Mesenchymal stem cell (in vitro differentiated cells and primary cell): ENCODE measurements around the gene PARK7.

Experiments
- DNase-seq: peaks from one replicate; pipeline ENCODE4 v3.0.0-alpha.2; 2013
- H2AFZ ChIP-seq: one replicate; pipeline ENCODE4 v1.6.1; 2013; ENCODE audit warnings: low read depth, mild to moderate bottlenecking, control low read depth, inconsistent platforms, low read length, moderate library complexity
- H2AK5ac ChIP-seq: 2 replicates; pipeline ENCODE4 v1.6.1; 2013; ENCODE audit warnings: low read length, moderate library complexity, mild to moderate bottlenecking, inconsistent platforms; ENCODE audit not compliant: severe bottlenecking
- H2BK120ac ChIP-seq: one replicate; pipeline ENCODE4 v1.6.1; 2013; ENCODE audit warnings: low read depth, mild to moderate bottlenecking, inconsistent platforms, low read length, moderate library complexity
- H2BK12ac ChIP-seq, 2 experiments: one replicate each; pipeline ENCODE4 v1.6.1; 2013; ENCODE audit warnings: inconsistent platforms in 2 of 2, low read length in 2 of 2, mild to moderate bottlenecking in 2 of 2, moderate library complexity in 2 of 2, control low read depth in 1 of 2
- H2BK15ac ChIP-seq: one replicate; pipeline ENCODE4 v1.6.1; 2013; ENCODE audit warnings: mild to moderate bottlenecking, low read depth, inconsistent platforms; ENCODE audit not compliant: poor library complexity, severe bottlenecking
- H2BK5ac ChIP-seq: 2 replicates; pipeline ENCODE4 v1.6.1; 2013; ENCODE audit warnings: low read depth, mild to moderate bottlenecking, low read length, control low read depth, inconsistent platforms; ENCODE audit not compliant: poor library complexity, severe bottlenecking
- H3K14ac ChIP-seq, 2 experiments: one replicate each; pipeline ENCODE4 v1.6.1; 2013; ENCODE audit warnings: inconsistent platforms in 2 of 2, low read length in 2 of 2, control low read depth in 1 of 2, mild to moderate bottlenecking in 1 of 2, moderate library complexity in 1 of 2
- H3K18ac ChIP-seq, 2 experiments: one replicate each; pipeline ENCODE4 v1.6.1; 2013; ENCODE audit warnings: inconsistent platforms in 2 of 2, low read length in 2 of 2, control low read depth in 1 of 2, low read depth in 1 of 2, mild to moderate bottlenecking in 1 of 2
- H3K23ac ChIP-seq, 2 experiments: one replicate each; pipeline ENCODE4 v1.6.1; 2013; ENCODE audit warnings: inconsistent platforms in 2 of 2, low read length in 2 of 2, mild to moderate bottlenecking in 2 of 2, moderate library complexity in 2 of 2, control low read depth in 1 of 2
- H3K27ac ChIP-seq: 2 replicates; pipeline ENCODE4 v1.5.1; 2013; ENCODE audit warnings: mild to moderate bottlenecking, moderate library complexity, low read length, control low read depth, inconsistent platforms; ENCODE audit not compliant: poor library complexity, severe bottlenecking
- H3K27me3 ChIP-seq, 2 experiments: 2 replicates each; pipeline versions ENCODE4 v1.6.1 to v1.7.0; 2013; ENCODE audit warnings: low read length in 2 of 2, mild to moderate bottlenecking in 2 of 2, moderate library complexity in 2 of 2, control low read depth in 1 of 2, inconsistent platforms in 1 of 2; ENCODE audit not compliant: control insufficient read depth in 1 of 2, insufficient read depth in 1 of 2
- H3K36me3 ChIP-seq, 2 experiments: 2 replicates each; pipeline versions ENCODE4 v1.6.1 to v1.7.0; 2013; ENCODE audit warnings: low read length in 2 of 2, control low read depth in 1 of 2, inconsistent platforms in 1 of 2, low read depth in 1 of 2, mild to moderate bottlenecking in 1 of 2; ENCODE audit not compliant: insufficient read depth in 2 of 2, control insufficient read depth in 1 of 2
- H3K4ac ChIP-seq, 2 experiments: one replicate each; pipeline ENCODE4 v1.6.1; 2013; ENCODE audit warnings: inconsistent platforms in 2 of 2, low read length in 2 of 2, mild to moderate bottlenecking in 2 of 2, moderate library complexity in 2 of 2, control low read depth in 1 of 2, low read depth in 1 of 2
- H3K4me1 ChIP-seq: 2 replicates; pipeline ENCODE4 v1.6.1; 2013; ENCODE audit warnings: low read depth, low read length, control low read depth; ENCODE audit not compliant: control insufficient read depth, insufficient read depth
- H3K4me2 ChIP-seq: 2 replicates; pipeline ENCODE4 v1.6.1; 2013; ENCODE audit warnings: low read length, mild to moderate bottlenecking, inconsistent platforms; ENCODE audit not compliant: poor library complexity, severe bottlenecking
- H3K4me3 ChIP-seq, 2 experiments: 2 replicates each; pipeline versions ENCODE4 v1.5.1 to v1.7.0; 2013; ENCODE audit warnings: low read length in 2 of 2, mild to moderate bottlenecking in 2 of 2, control low read depth in 1 of 2, low read depth in 1 of 2; ENCODE audit not compliant: insufficient read depth in 1 of 2
- H3K79me1 ChIP-seq: replicated peaks from 2 replicates; pipeline ENCODE4 v1.6.1; 2013; ENCODE audit warnings: mild to moderate bottlenecking, control low read depth, low read length, inconsistent platforms; ENCODE audit not compliant: poor library complexity, severe bottlenecking
- H3K9ac ChIP-seq: 2 replicates; pipeline ENCODE4 v1.7.0; 2013; ENCODE audit warnings: mild to moderate bottlenecking, low read length, moderate library complexity
- H3K9me3 ChIP-seq: 2 replicates; pipeline ENCODE4 v1.7.0; 2013; ENCODE audit warnings: mild to moderate bottlenecking, low read length; ENCODE audit not compliant: control insufficient read depth
- H4K8ac ChIP-seq: one replicate; pipeline ENCODE4 v1.6.1; 2013; ENCODE audit warnings: inconsistent platforms, mild to moderate bottlenecking, low read length, moderate library complexity
- H4K91ac ChIP-seq: one replicate; pipeline ENCODE4 v1.6.1; 2013; ENCODE audit warnings: mild to moderate bottlenecking, low read length, inconsistent platforms
- WGBS: methylation state at CpG from one replicate; pipeline ENCODE4 v1.1.7; 2013; ENCODE audit warnings: mixed read lengths; 5-methylcytosine and 5-hydroxymethylcytosine counted together

Gene PARK7

DNA sequence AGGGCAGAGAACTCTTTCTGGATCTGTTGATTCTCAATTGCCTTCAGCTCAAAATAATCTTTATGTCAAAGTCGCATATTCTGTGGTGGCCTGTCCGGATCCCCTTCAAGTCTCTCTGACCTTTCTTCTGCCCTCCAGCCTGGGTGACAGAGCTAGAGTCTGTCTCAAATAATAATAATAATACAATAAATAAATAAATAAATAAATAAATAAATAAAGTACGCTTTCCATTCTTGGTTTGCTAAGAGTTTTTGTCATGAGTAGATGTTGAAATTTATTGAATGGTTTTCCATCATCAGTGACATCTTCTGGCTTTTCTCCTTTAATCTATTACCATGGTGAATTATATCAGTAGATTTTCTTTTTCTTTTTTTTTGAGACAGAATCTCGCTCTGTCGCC lies 33.9 kb downstream of the PARK7 start:
- H2AFZ ChIP-seq: no peak overlapping the region
- no peak overlapping the region for H3K4me2 ChIP-seq
- no peak overlapping the region for H2BK120ac ChIP-seq
- H2BK15ac ChIP-seq: no peak overlapping the region
- H3K79me1 ChIP-seq: no peaks in the 10 kb centered on the region
- H3K36me3 ChIP-seq: peaks cover 0 to 3% of the 10 kb centered on the region in 2 experiments
- WGBS: no CpG with 5 or more reads among the region's 5 CpGs
- peaks cover 6% of the 10 kb centered on the region for H3K4me1 ChIP-seq
- no peak overlapping the region for H4K91ac ChIP-seq
- no peak overlapping the region for H3K18ac ChIP-seq
- H2BK12ac ChIP-seq: no peak overlapping the region
- no peak overlapping the region for H3K4ac ChIP-seq
- H4K8ac ChIP-seq: no peak overlapping the region
- no peaks in the 10 kb centered on the region for H3K9me3 ChIP-seq
- no peak overlapping the region for H3K23ac ChIP-seq
- no peak overlapping the region for H3K4me3 ChIP-seq
- no peak overlapping the region for H2BK5ac ChIP-seq
- H3K27me3 ChIP-seq: no peaks in the 10 kb centered on the region
- H3K9ac ChIP-seq: no peak overlapping the region
- no peak overlapping the region for H3K14ac ChIP-seq
- H2AK5ac ChIP-seq: no peak overlapping the region
- DNase-seq: no peak
- H3K27ac ChIP-seq: no peak overlapping the region

DNA sequence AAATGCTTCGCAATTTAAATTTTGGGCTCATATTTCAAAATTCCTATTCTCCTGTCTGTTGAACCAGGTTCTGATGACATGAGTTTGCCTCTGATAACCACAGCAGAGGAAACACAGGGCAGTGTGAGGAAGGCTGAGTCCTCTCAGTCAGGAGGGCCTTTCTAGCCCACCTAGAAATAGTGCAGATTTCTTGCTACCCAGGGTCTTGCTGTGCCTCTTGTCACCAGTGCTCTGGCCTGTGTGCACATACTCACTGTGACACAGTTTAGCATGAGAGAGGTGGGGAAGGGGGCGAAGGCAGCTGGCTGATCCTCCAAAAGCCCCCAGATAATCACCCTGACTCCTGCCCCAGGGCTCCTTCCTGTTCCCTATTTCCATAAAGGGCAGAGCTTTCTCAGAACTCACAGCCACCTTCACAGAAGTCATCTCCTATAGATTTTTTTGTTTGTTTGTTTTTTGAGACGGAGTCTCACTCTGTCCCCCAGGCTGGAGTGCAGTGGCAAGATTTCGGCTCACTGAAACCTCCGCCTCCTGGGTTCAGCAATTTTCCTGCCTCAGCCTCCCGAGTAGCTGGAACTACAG lies 40.9 kb downstream of the PARK7 start:
- 91% methylated on average over 6 of the region's 6 CpGs for WGBS
- no peak overlapping the region for H3K9ac ChIP-seq
- no peak overlapping the region for H2BK5ac ChIP-seq
- H3K4me2 ChIP-seq: no peak overlapping the region
- H3K9me3 ChIP-seq: no peaks in the 10 kb centered on the region
- peak overlapping the region in 1 of 2 experiments; percentile 90 for H2BK12ac ChIP-seq
- H3K14ac ChIP-seq: no peak overlapping the region
- H3K27ac ChIP-seq: no peak overlapping the region
- no peak overlapping the region for H3K23ac ChIP-seq
- peak overlapping the region in 1 of 2 experiments; percentile 22 for H3K4ac ChIP-seq
- H3K4me3 ChIP-seq: no peak overlapping the region
- no peak overlapping the region for H2AFZ ChIP-seq
- H2AK5ac ChIP-seq: peak overlapping the region; percentile 55
- H2BK15ac ChIP-seq: no peak overlapping the region
- H3K27me3 ChIP-seq: no peaks in the 10 kb centered on the region
- no peaks in the 10 kb centered on the region for H3K36me3 ChIP-seq
- peaks cover 16% of the 10 kb centered on the region for H3K4me1 ChIP-seq
- no peak overlapping the region for H2BK120ac ChIP-seq
- peak overlapping the region; percentile 44 for H4K91ac ChIP-seq
- DNase-seq: no peak
- peaks cover 1% of the 10 kb centered on the region for H3K79me1 ChIP-seq
- no peak overlapping the region for H4K8ac ChIP-seq
- peak overlapping the region; percentile 30 to 46 for H3K18ac ChIP-seq

DNA sequence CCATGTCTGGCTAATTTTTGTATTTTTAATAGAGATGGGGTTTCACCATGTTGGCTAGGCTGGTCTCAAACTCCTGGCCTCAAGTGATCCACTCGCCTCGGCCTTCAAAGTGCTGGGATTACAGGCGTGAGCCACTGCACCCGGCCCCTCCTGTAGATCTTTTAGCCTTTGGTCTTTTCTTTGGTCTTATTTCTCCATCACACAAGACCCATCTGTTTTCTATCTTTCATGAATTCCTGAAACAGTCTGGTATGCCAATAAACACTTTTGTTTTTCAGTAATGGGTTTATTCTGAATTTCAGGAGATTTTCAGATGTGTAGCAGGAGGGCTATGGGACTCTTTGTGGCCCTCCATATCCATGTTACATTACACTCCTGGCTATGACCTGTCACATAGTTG lies 41.4 kb downstream of the PARK7 start:
- peak overlapping the region in 1 of 2 experiments; percentile 34 for H3K18ac ChIP-seq
- H3K9me3 ChIP-seq: no peaks in the 10 kb centered on the region
- no peak overlapping the region for H3K14ac ChIP-seq
- H3K27ac ChIP-seq: no peak overlapping the region
- peak overlapping the region; percentile 63 to 95 for H2BK12ac ChIP-seq
- H3K23ac ChIP-seq: no peak overlapping the region
- no peak overlapping the region for H2BK15ac ChIP-seq
- H3K4me2 ChIP-seq: no peak overlapping the region
- H3K4me1 ChIP-seq: peaks cover 16% of the 10 kb centered on the region
- H3K79me1 ChIP-seq: peaks cover 1% of the 10 kb centered on the region
- 97% methylated on average over 4 of the region's 4 CpGs for WGBS
- H3K4me3 ChIP-seq: no peak overlapping the region
- H4K8ac ChIP-seq: no peak overlapping the region
- H3K9ac ChIP-seq: peak overlapping the region; percentile 85
- DNase-seq: no peak
- peak overlapping the region; percentile 5 for H2BK120ac ChIP-seq
- no peak overlapping the region for H4K91ac ChIP-seq
- H2AFZ ChIP-seq: no peak overlapping the region
- no peaks in the 10 kb centered on the region for H3K36me3 ChIP-seq
- H3K27me3 ChIP-seq: no peaks in the 10 kb centered on the region
- peak overlapping the region in 1 of 2 experiments; percentile 37 for H3K4ac ChIP-seq
- no peak overlapping the region for H2AK5ac ChIP-seq
- H2BK5ac ChIP-seq: no peak overlapping the region

DNA sequence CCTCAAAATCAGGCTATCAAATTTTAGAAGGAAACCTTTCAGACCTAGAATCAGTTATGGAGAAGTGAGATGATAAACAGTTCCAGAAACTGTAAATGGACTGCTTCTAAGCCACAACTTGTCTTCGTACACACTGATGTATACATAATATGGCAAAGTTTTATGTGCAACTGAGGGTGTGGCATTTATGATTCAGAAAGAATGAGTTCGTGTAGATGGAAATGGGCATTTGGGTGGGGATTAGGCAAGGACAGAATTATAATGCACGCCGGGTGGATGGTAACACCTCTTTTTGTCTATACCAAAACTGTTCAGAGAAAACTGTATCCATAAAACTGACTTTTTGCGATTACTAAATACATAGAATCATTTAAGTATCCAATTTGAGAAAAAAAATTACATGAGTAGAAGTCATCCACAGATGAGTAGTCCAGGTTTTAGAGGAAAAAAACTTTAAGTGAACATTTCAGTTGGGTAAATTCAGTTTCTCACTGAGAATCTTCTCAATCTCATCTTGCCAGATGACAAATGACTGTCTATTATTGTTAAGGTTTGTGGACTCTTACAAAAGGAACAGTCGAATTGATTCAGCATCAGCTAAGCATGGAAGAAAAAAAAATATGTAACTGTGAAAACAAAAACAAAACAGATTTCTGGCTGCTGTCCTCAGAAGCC lies 42.1 kb downstream of the PARK7 start:
- Histone ChIP-seq H3K27me3 (no peaks in the 10 kb centered on the region), H3K4ac (peak overlapping the region in 1 of 2 experiments; percentile 79), H4K91ac (peak overlapping the region; percentile 73), H3K4me2 (no peak overlapping the region), H2AFZ (no peak overlapping the region), H3K79me1 (peaks cover 1% of the 10 kb centered on the region), H2BK12ac (peak overlapping the region; percentile 88 to 99), H4K8ac (peak overlapping the region; percentile 93), H3K9ac (peak overlapping the region; percentile 85), H3K4me3 (peak overlapping the region in 1 of 2 experiments; percentile 6), H3K36me3 (peaks cover 0 to 2% of the 10 kb centered on the region in 2 experiments), H3K4me1 (peaks cover 16% of the 10 kb centered on the region), H2BK5ac (no peak overlapping the region), H3K14ac (no peak overlapping the region), H3K27ac (no peak overlapping the region), H3K9me3 (no peaks in the 10 kb centered on the region), H2BK15ac (no peak overlapping the region), H3K18ac (peak overlapping the region; percentile 92 to 97), H3K23ac (no peak overlapping the region), H2BK120ac (peak overlapping the region; percentile 50), H2AK5ac (no peak overlapping the region)
- WGBS: 64% methylated on average over 2 of the region's 6 CpGs
- peak; percentile 19 for DNase-seq
